GM12873 (cell line): ENCODE data around the gene ETFDH.
A peak's percentile ranks its signal among the peaks of the same experiment; 100 is the strongest.

Source experiments
- TF ChIP-seq, protein P1 (sequence below): IDR thresholded peaks from 2 replicates; pipeline ENCODE4 v1.5.1; 2012; ENCODE audit warnings: low read depth, mild to moderate bottlenecking, moderate library complexity, low read length, control low read depth; ENCODE audit not compliant: insufficient read depth; ENCODE audit errors: missing control alignments

Gene ETFDH

GRCh38 chr4:158649111-158649680 is 22.9 kb upstream of the ETFDH start:
- TF ChIP-seq, protein P1, sequence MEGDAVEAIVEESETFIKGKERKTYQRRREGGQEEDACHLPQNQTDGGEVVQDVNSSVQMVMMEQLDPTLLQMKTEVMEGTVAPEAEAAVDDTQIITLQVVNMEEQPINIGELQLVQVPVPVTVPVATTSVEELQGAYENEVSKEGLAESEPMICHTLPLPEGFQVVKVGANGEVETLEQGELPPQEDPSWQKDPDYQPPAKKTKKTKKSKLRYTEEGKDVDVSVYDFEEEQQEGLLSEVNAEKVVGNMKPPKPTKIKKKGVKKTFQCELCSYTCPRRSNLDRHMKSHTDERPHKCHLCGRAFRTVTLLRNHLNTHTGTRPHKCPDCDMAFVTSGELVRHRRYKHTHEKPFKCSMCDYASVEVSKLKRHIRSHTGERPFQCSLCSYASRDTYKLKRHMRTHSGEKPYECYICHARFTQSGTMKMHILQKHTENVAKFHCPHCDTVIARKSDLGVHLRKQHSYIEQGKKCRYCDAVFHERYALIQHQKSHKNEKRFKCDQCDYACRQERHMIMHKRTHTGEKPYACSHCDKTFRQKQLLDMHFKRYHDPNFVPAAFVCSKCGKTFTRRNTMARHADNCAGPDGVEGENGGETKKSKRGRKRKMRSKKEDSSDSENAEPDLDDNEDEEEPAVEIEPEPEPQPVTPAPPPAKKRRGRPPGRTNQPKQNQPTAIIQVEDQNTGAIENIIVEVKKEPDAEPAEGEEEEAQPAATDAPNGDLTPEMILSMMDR = no peak

- TF ChIP-seq, protein P1 = no peak
Measured at GRCh38 chr4:158652920-158653319, 19.2 kb upstream of the ETFDH start.

DNA sequence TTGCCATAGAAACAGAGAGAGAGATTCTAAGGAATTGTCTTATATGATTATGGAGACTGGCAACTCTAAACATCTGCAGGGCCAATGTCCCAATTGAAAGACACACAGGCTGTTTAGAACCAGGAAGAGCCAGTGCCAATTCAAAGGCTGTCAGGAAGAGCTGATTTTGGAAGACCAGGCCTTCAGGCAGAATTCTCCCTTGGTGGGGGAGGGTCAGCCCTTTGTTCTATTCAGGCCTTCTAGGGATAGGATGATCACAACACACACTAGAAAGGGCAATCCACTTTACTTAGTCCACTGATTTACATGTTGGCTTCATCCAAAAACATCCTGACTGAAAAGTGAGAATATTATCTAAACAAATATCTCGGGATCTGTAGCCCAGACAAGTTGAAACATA is 15.7 kb upstream of the ETFDH start:
- TF ChIP-seq, protein P1 = no peak

DNA sequence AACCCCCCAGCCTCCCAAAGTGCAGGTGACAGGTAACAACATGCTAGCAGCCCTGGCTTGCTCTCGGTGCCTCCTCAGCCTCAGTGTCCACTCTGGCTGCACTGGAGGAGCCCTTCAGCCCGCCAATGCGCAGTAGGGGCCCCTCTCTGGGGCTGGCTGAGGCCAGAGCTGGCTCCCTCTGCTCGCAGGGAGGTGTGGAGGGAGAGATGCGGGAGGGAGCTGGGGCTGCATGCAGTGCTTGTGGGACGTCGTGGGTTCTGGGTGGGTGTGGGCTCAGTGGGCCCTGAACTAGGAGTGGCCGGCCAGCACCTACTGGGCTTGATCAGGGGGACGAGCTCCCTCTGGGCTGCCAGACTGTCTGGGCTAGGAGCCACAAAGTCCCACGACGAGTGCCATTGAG is 14.8 kb upstream of the ETFDH start:
- TF ChIP-seq, protein P1 = no peak

- TF ChIP-seq, protein P1 = no peak
Measured at GRCh38 chr4:158664806-158665205, 7.3 kb upstream of the ETFDH start.

- TF ChIP-seq, protein P1 = no peak
Measured at GRCh38 chr4:158666892-158667291, 5.2 kb upstream of the ETFDH start.

- TF ChIP-seq, protein P1 = peak; percentile 66
Measured at GRCh38 chr4:158667651-158668198, 4.4 kb upstream of the ETFDH start.

GRCh38 chr4:158669310-158669709 is 2.8 kb upstream of the ETFDH start:
- TF ChIP-seq, protein P1 = no peak
